Activated CD4-positive, alpha-beta T cell treated with anti-CD3 and anti-CD28 coated beads for 36 hours (primary cell): ENCODE data around the gene UQCRH. TPM values are rescaled to one million over a fixed set of nuclear protein-coding genes. Genes with fewer than 3 reads are reported as not detected.
A peak's percentile ranks its signal among the peaks of the same experiment; 100 is the strongest.

Source experiments
- ATAC-seq: fragments of 200-7000 bp; cut with Tn5 transposase; one replicate; pipeline ENCODE4 v1.10.0; 2021; ENCODE audit warnings: mild to moderate bottlenecking, moderate library complexity
- CTCF ChIA-PET: fragments of 350-600 bp; sonication (Branson Sonifier 250); formaldehyde crosslinking; loops from one replicate; lab custom pipeline; 2021; ENCODE audit warnings: antibody characterized with exemption; lab: Charles Lee
- POLR2A ChIA-PET: fragments of 350-600 bp; sonication (Branson Sonifier 250); formaldehyde crosslinking; loops from one replicate; lab custom pipeline; 2021; ENCODE audit warnings: antibody characterized with exemption, inconsistent platforms; lab: Charles Lee
- DNase-seq: peaks from one replicate; pipeline ENCODE4 v3.0.0-alpha.2; 2020
- H3K27ac Mint-ChIP-seq: one replicate; pipeline ENCODE4 v1.8.0; 2021; ENCODE audit warnings: mixed read lengths
- H3K27me3 Mint-ChIP-seq: one replicate; pipeline ENCODE4 v1.8.0; 2021; ENCODE audit warnings: mixed read lengths
- H3K36me3 Mint-ChIP-seq: one replicate; pipeline ENCODE4 v1.8.0; 2021; ENCODE audit warnings: low read depth, mixed read lengths
- H3K4me1 Mint-ChIP-seq: one replicate; pipeline ENCODE4 v1.8.0; 2021; ENCODE audit warnings: mixed read lengths
- H3K4me3 Mint-ChIP-seq: one replicate; pipeline ENCODE4 v1.8.0; 2021; ENCODE audit warnings: mild to moderate bottlenecking, moderate library complexity, mixed read lengths
- H3K9me3 Mint-ChIP-seq: one replicate; pipeline ENCODE4 v1.8.0; 2021; ENCODE audit warnings: low read depth, mixed read lengths
- intact Hi-C, 2 experiments: fragments of 100-400 bp; cut with DNase I in 1 of 2; cut with micrococcal nuclease in 1 of 2; formaldehyde crosslinking; loops; one replicate each; pipeline versions ENCODE4 v1.14.2 to v1.15.1; 2022 to 2024; cut with DNase I, micrococcal nuclease
- total RNA-seq, 2 experiments: library from RNA; stranded (reverse); gene quantifications; one replicate each; pipeline ENCODE4 v1.2.3, GENCODE V29; 2021

Gene UQCRH
- 100 to 1,000 TPM; 258 to 391 TPM for total RNA-seq

DNA sequence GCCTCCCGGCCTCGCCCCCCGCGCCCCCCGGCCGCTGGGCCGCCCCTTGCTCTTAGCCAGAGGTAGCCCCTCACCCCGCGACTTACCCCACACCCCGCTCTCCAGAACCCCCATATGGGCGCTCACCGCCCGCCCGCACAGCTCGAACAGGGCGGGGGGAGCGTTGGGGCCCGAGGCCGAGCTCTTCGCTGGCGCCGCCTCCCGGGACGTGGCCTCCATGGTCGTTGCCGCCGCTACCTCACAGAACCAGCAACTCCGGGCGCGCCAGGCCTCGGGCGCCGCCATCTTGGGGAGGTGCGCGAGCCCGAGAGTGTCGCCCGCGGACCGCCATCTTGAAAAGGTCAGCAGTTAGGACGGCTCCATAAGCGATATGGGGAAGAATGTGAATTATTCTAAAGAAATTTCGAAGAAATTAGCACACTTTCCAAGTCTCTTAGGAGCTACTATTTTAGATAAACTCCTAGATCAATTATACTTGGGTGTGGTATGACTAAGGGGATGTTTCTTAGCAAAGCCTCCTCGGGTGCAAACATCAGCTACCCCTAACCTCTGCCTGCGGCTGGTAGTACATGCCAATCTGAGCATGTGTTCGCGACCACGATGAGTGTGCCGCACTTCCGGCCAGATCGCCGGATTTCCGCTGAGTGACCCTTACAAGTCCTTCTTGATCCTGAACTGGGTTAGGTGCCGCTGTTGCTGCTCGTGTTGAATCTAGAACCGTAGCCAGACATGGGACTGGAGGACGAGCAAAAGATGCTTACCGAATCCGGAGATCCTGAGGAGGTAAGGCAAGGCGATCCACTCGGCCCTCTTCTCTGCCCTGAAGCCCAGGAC is at the start of gene UQCRH, which contains the start of gene LRRC41:
Gene UQCRH (plus strand): TSS at position 661 of the 834 bp plus-strand sequence. CDS start 69 bp downstream, at position 730.
Gene LRRC41 (minus strand): TSS at position 579 of the 834 bp plus-strand sequence. CDS start 294 bp downstream, at position 285.
- peak within 1 kb of the TSS; percentile 95 for H3K27ac Mint-ChIP-seq
- DNase-seq (peak; percentile 96), ATAC-seq (peak; percentile 88)
- no peaks in the 10 kb centered on the region for H3K27me3 Mint-ChIP-seq
- H3K9me3 Mint-ChIP-seq, result no peaks in the 10 kb centered on the region
- intact Hi-C loops, result loop anchor here (1.0 to 2.0 kb wide), 7 partner anchors 17 to 617 kb away; partner anchors contain the start of genes NSUN4 (in 2 of the 2), RAD54L (in 2 of the 2), GPBP1L1 (in 1 of the 2) and IPP (in 1 of the 2)
- H3K4me1 Mint-ChIP-seq, result peaks cover 44% of the 10 kb centered on the region
- ChIA-PET POLR2A (interaction anchor here (0.5 to 2.8 kb wide), 10 partner anchors 12 to 616 kb away, joined by 3 to 11 read pairs (median 6); partner anchors contain the start of genes KNCN, MKNK1, NSUN4 and RAD54L), CTCF (interaction anchor here (0.5 to 1.6 kb wide), 11 partner anchors 9 to 1583 kb away, joined by 3 to 13 read pairs (median 4); partner anchors contain the start of genes NSUN4 and RAD54L)
- H3K4me3 Mint-ChIP-seq, result peak within 1 kb of the TSS; percentile 95
- H3K36me3 Mint-ChIP-seq, result peaks cover 26% of the 10 kb centered on the region

- H3K27ac Mint-ChIP-seq, result no peak overlapping the region
- peaks cover 6% of the 10 kb centered on the region for H3K4me1 Mint-ChIP-seq
- H3K4me3 Mint-ChIP-seq, result no peak overlapping the region
- DNase-seq (no peak), ATAC-seq (no peak)
- intact Hi-C loops, result no loop called here
- no peaks in the 10 kb centered on the region for H3K27me3 Mint-ChIP-seq
- POLR2A ChIA-PET, result no interaction called here
- CTCF ChIA-PET, result interaction anchor here (0.6 to 1.4 kb wide), 4 partner anchors 10 to 218 kb away, joined by 3 to 11 read pairs (median 4); no protein-coding TSS in a partner anchor
- H3K9me3 Mint-ChIP-seq, result no peaks in the 10 kb centered on the region
- H3K36me3 Mint-ChIP-seq, result peaks cover 66% of the 10 kb centered on the region
These were observed 48.8 kb upstream of the UQCRH start for GRCh38 chr1:46254668-46255067.

- H3K9me3 Mint-ChIP-seq, result no peaks in the 10 kb centered on the region
- H3K27ac Mint-ChIP-seq, result no peak overlapping the region
- no peaks in the 10 kb centered on the region for H3K27me3 Mint-ChIP-seq
- CTCF ChIA-PET, result no interaction called here
- POLR2A ChIA-PET, result no interaction called here
- H3K4me1 Mint-ChIP-seq, result peaks cover 5% of the 10 kb centered on the region
- intact Hi-C loops, result no loop called here
- H3K4me3 Mint-ChIP-seq, result no peak overlapping the region
- ATAC-seq, result no peak
- no peak for DNase-seq
- peaks cover 68% of the 10 kb centered on the region for H3K36me3 Mint-ChIP-seq
These were observed 47.0 kb upstream of the UQCRH start for GRCh38 chr1:46256523-46256922.

- Mint-ChIP-seq H3K9me3 (no peaks in the 10 kb centered on the region), H3K36me3 (peaks cover 84% of the 10 kb centered on the region), H3K27ac (no peak overlapping the region), H3K4me3 (no peak overlapping the region), H3K4me1 (no peaks in the 10 kb centered on the region), H3K27me3 (no peaks in the 10 kb centered on the region)
- ChIA-PET POLR2A (interaction anchor here (0.6 to 1.0 kb wide), 2 partner anchors 18 to 20 kb away, joined by 4 read pairs; no protein-coding TSS in a partner anchor), CTCF (interaction anchor here (0.7 to 1.1 kb wide), 2 partner anchors 11 to 489 kb away, joined by 3 read pairs; no protein-coding TSS in a partner anchor)
- DNase-seq (no peak), ATAC-seq (no peak)
- intact Hi-C loops, result no loop called here
These were observed 41.0 kb upstream of the UQCRH start for GRCh38 chr1:46262508-46262907.

- ChIA-PET CTCF (interaction anchor here (0.6 to 1.1 kb wide), 5 partner anchors 11 to 489 kb away, joined by 3 to 4 read pairs (median 3); no protein-coding TSS in a partner anchor), POLR2A (interaction anchor here (0.6 to 1.0 kb wide), 2 partner anchors 18 to 19 kb away, joined by 4 read pairs; no protein-coding TSS in a partner anchor)
- Mint-ChIP-seq H3K9me3 (no peaks in the 10 kb centered on the region), H3K4me3 (no peak overlapping the region), H3K27me3 (no peaks in the 10 kb centered on the region), H3K36me3 (peaks cover 88% of the 10 kb centered on the region), H3K27ac (no peak overlapping the region), H3K4me1 (no peaks in the 10 kb centered on the region)
- intact Hi-C loops, result no loop called here
- DNase-seq, result no peak
- ATAC-seq, result no peak
These were observed 40.4 kb upstream of the UQCRH start for GRCh38 chr1:46263146-46263545.

DNA sequence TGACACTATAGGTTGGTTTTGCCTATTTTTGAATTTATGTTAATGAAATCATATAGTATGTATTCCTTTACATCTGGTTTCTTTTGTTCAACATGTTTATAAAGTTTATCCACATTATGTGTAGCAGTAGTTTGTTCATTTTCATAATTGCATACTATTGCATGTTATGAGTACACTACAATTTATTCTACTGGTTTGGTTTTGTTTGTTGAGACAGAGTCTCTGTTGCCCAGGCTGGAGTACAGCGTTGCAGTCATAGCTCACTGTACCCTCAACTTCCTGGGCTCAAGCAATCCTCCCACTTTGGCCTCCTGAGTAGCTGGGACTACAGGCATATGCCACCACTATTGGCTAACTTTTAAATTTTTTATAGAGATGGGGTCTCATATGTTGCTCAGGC is 34.9 kb upstream of the UQCRH start:
- H3K9me3 Mint-ChIP-seq, result no peaks in the 10 kb centered on the region
- no peaks in the 10 kb centered on the region for H3K4me1 Mint-ChIP-seq
- intact Hi-C loops, result no loop called here
- ChIA-PET POLR2A (interaction anchor here (0.5 kb wide), 1 partner anchor 11 kb away, joined by 4 read pairs; no protein-coding TSS in a partner anchor), CTCF (no interaction called here)
- no peak for ATAC-seq
- no peak for DNase-seq
- H3K27ac Mint-ChIP-seq, result no peak overlapping the region
- no peaks in the 10 kb centered on the region for H3K27me3 Mint-ChIP-seq
- H3K36me3 Mint-ChIP-seq, result peaks cover 83% of the 10 kb centered on the region
- H3K4me3 Mint-ChIP-seq, result no peak overlapping the region

GRCh38 chr1:46274225-46275029 is 29.1 kb upstream of the UQCRH start:
- Mint-ChIP-seq H3K9me3 (no peaks in the 10 kb centered on the region), H3K36me3 (peaks cover 80% of the 10 kb centered on the region), H3K4me3 (no peak overlapping the region), H3K27ac (no peak overlapping the region), H3K4me1 (no peaks in the 10 kb centered on the region), H3K27me3 (no peaks in the 10 kb centered on the region)
- DNase-seq (no peak), ATAC-seq (no peak)
- intact Hi-C loops, result no loop called here
- ChIA-PET POLR2A (interaction anchor here (0.7 kb wide), 1 partner anchor 10 kb away, joined by 3 read pairs; no protein-coding TSS in a partner anchor), CTCF (interaction anchor here (0.8 to 1.1 kb wide), 2 partner anchors 10 to 12 kb away, joined by 3 to 6 read pairs; no protein-coding TSS in a partner anchor)

- H3K27me3 Mint-ChIP-seq, result no peaks in the 10 kb centered on the region
- intact Hi-C loops, result no loop called here
- ATAC-seq (no peak), DNase-seq (no peak)
- no peak overlapping the region for H3K4me3 Mint-ChIP-seq
- peaks cover 79% of the 10 kb centered on the region for H3K36me3 Mint-ChIP-seq
- CTCF ChIA-PET, result interaction anchor here (1.1 kb wide), 1 partner anchor 11 kb away, joined by 6 read pairs; no protein-coding TSS in a partner anchor
- POLR2A ChIA-PET, result interaction anchor here (0.7 kb wide), 1 partner anchor 9 kb away, joined by 3 read pairs; no protein-coding TSS in a partner anchor
- H3K9me3 Mint-ChIP-seq, result no peaks in the 10 kb centered on the region
- no peaks in the 10 kb centered on the region for H3K4me1 Mint-ChIP-seq
- no peak overlapping the region for H3K27ac Mint-ChIP-seq
These were observed 28.5 kb upstream of the UQCRH start for GRCh38 chr1:46275030-46275337.

DNA sequence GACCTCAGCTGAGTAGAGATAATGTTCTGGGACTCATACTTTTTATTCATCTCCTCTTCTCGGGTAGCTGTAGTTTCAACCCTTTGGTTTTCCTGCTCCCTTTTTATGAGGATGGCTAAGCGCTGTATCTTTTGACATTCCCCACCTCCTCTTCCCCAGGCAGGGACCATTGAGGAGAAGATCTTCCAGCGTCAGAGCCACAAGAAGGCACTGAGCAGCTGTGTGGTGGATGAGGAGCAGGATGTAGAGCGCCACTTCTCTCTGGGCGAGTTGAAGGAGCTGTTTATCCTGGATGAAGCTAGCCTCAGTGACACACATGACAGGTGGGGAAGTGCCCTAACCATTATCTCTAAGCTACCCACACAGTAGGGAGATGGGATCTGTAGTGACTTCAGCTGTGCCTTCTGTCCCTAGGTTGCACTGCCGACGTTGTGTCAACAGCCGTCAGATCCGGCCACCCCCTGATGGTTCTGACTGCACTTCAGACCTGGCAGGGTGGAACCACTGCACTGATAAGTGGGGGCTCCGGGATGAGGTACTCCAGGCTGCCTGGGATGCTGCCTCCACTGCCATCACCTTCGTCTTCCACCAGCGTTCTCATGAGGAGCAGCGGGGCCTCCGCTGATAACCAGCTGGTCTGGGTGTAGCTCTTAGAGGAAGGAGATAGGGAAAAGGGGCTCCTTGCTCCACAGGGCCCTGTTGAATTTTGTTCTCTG is 25.7 kb upstream of the UQCRH start:
- Mint-ChIP-seq H3K4me3 (no peak overlapping the region), H3K27ac (no peak overlapping the region), H3K4me1 (no peaks in the 10 kb centered on the region), H3K27me3 (no peaks in the 10 kb centered on the region), H3K36me3 (peaks cover 79% of the 10 kb centered on the region), H3K9me3 (no peaks in the 10 kb centered on the region)
- DNase-seq, result no peak
- POLR2A ChIA-PET, result interaction anchor here (0.5 kb wide), 1 partner anchor 40 kb away, joined by 3 read pairs; no protein-coding TSS in a partner anchor
- CTCF ChIA-PET, result interaction anchor here (2.3 kb wide), 1 partner anchor 55 kb away, joined by 5 read pairs; no protein-coding TSS in a partner anchor
- no peak for ATAC-seq
- intact Hi-C loops, result no loop called here

GRCh38 chr1:46278807-46279206 is 24.7 kb upstream of the UQCRH start:
- POLR2A ChIA-PET, result no interaction called here
- Mint-ChIP-seq H3K4me3 (no peak overlapping the region), H3K4me1 (no peaks in the 10 kb centered on the region), H3K9me3 (no peaks in the 10 kb centered on the region), H3K36me3 (peaks cover 77% of the 10 kb centered on the region), H3K27ac (no peak overlapping the region), H3K27me3 (no peaks in the 10 kb centered on the region)
- ATAC-seq (no peak), DNase-seq (no peak)
- intact Hi-C loops, result no loop called here
- CTCF ChIA-PET, result no interaction called here
